Activated naive CD4-positive, alpha-beta T cell treated with anti-CD3 and anti-CD28 coated beads, Interleukin-2, amount 50 U/mL, for 16 hours (primary cell): ENCODE data around the gene PFDN2.
"Not testable (repeated sequence)": the region's sequence is repeated elsewhere in the genome, so short reads cannot be mapped to it uniquely, and the experiment has no call there.

ENCODE experiments used
- DNase-seq: peaks from one replicate; pipeline ENCODE4 v3.0.0-alpha.2; 2020

PFDN2 gene

DNA sequence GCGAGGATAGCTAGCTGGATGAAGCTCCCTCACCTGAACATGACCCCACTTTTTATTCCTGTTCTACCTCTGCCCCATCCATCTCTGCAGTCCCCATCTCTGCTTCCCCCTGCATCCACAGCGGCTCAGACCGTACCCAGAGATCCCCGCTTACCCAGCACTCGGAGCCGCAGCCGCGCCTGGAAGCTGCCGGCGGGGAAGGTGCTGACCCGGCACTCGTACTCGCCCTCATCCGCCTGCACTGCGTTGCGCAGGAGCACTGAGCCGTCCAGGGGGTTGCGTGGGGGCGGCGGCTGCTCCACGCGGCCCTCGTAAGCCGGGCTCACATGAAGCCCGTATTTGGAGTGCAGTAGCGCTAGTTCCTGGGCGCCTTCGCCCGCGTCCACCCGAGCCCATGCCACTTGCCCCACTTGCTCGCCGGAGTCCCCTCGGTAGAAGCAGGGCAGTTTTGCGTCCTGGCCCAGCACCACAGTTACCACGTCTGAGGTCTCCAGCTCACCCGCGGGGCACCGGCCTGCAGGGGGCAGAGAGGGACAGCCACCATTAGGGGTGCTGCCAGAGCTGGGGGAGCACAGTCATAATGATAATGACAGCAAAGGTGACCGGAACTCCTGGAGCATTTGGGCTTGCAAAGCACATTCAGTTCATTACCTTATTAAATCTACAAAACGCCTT, 38.3 kb downstream of the PFDN2 start:
- no peak for DNase-seq

DNA sequence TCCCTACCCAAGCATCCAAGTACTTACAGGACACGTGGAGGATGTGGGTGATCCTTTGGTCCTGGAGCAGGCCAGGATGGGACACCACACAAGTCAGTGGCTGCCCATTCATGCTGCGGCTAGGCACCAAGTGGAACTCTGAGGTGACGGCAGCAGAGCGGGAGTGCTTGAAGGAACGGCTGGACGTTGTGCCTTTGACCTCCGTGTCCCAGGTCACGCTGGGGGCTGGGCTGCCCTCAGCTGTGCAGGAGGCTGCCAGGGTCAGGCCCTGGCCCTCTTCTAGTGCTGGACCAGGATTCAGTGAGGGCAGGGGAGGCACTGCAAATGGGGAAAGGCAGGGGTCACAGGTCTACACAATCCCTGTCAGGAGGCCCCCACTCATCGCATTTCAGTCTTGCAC, 40.4 kb downstream of the PFDN2 start:
- no peak for DNase-seq

DNA sequence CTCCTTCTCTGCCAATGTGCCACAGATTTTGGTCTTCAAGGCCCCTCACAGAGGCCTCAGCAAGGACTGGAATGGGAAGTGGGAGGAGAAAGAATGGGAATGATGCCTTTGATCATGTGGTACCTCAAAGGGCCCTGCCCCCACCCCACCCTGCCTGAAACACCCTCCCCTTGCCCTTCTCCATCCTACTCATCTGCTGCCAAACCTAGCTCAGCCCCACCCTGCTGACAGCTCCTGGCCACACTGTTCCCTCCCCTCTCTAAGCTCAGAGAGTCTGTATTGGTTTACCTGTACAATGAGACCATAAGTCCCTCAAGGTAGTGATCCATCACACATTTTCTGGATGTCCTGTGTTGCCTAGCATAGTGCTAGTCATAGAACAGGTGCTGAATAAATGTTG, 41.4 kb downstream of the PFDN2 start:
- DNase-seq = no peak

DNA sequence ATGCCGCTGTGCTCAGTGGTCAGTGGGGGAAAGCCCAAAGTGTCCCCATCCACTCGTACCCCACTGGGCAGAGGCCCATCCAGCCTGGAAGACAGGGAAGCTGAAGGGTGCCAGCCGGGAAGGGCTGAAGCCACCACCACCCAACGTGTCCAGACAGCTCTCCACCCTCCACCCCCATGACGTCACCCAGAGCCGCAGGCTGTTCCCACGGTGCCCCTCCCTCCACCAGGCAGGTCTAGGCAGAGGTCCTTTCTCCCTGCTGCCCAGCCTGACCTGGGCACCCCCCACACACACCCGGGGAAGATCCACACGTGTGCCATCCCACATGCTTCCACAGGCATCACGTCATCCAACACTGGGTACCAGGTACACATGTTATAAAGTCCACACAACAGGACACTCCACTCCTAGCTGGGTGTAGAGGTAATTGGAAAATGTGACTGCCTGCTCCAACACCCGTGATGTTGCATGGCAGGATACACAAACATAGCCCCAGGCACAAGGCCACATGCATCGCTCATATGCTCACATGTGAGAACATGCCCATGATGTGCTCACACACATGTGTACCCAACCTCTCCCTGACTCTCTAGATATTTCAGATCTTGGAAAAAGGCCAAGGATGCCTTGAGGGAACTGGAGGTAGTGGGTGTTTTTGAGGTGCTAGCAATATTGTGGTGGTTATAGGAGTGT, 43.0 kb downstream of the PFDN2 start:
- DNase-seq = no peak

DNA sequence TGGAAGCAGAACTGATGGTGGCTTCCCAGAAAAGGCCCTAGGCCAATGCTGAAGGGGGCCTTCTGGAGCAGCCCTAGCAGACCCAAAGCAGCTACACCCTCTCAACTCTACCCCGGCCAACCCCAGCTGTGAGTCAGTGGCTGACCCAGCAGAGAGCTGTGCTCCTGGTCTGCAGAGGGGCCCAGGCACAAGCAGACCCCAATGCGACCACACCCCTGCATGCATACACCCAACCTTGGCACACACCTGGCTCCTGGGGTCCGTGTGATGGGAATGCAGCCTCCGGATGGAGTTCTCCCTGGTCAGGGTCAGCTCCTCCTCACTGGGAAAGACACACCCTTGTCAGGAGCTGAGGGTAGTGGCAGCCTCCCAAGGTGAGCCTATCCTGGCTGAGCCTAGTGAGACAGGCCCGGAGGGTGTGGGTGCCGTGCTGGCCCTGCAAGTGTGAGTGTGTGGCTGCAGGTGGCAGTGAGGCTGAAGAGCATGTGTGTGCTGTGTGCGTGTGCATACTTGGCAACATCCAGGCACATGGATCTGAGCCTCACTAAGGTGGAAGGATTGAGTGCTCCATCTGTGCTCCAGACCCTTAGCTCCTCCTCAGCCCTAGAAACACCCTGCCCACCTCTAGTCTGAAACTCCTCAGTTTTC, 44.2 kb downstream of the PFDN2 start:
- DNase-seq = no peak

DNA sequence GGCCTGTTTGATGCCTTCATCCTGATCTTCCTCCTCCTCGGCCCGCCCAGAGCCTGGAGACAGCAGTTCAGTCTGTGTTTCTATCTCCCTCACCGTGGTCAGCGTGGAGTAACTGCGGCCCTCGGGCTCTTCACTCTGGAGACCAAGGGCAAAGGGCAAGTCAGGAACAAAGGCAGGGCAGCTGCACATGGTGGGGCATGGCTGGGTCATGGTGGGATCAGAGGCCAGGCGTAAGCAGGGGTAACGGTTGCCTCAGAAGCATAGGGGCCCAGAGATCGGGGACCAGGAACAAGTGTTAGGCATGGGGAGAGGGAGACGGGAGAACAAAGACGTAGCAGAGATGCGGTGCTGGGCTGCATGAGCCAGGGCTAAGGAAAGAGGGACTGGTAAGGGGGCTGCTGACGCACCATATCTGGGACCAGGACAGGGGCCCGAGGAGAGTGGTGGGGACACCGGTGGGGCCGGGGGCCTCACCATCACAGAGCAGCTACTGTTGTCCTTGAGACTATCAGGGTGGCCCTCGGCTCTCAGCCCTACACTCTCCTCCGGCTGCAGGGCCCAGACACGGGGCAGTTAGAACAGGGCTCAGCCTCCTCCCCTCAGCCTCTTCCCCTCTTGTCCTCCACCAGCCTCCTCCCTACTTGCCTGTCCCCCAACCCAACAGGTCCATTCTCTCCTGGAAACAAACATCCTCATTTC, 44.9 kb downstream of the PFDN2 start:
- no peak for DNase-seq

DNA sequence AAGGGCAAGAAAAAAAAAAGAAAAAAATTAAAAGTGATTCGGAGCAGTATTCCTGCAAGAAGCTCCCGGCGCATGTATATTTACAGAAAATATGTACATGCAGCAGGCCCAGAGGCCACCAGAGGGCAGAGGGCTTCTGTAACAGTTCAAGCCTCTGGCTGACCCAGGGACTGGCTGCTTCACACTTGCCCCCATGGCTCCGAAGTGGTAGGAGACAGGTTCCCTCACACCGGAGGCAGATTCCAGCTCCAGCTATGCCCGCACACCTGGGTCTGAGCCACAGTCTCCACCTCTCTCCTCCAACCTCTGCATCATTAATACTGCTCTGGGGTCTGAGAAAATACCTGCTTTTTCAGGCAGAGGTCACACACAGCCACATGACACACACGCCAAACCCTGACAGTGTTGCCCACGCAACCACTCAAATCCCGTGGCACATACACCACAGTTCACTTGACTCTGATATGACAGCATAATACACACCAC, 45.9 kb downstream of the PFDN2 start:
- DNase-seq = peak; percentile 50

DNA sequence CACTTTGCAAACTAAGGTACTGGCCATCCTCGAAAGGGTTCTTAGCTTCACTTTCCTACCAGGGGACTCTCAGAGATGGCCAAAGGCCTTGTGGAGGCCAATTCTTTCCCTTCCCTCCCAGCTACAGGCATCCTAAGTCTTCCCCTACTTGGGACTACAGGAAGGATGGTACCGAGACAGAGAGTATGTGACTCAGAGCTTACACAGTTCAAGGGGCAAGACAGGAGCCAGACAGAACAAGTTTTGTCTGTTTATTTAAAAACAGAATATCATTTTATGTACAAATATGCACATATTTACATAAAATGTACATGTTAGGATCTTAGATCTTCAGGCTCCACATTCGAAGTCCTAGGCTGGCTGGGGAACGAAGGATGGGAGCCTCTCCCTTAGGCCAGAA, 47.1 kb downstream of the PFDN2 start:
- DNase-seq = no peak

DNA sequence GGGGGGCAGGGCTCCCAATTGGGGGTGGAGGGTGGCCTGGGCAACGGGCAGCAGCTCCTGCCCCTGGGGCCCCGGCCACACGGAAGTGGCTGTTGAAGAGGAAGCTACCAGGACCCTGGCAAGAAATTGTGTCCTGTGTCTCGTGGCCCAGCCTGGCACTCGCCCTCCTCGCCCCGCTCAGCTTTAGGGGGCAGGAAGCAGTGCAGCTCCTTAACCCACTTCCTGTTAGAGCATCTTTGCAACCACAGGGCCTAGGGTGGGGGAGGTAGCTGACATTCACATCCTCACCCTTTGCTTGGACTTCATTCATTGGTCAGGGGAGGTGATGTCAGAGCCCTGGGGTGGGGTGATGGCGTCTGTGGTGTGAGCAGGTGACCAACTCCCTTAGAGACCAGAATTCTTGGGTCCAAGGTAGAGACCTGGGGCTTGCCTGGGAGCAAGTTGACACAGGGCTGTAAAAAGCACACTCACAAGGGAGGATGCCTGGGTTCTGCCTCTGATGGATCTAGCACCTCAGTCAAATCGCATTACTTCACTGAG, 48.0 kb downstream of the PFDN2 start, which contains the start of gene ARHGAP30:
ARHGAP30 (minus strand) TSS at position 161 of the 540 bp plus-strand sequence. CDS start 267 bp downstream, outside the sequence.
- DNase-seq = peak; percentile 68

- DNase-seq = no peak
Measured at GRCh38 chr1:161069241-161069640, 48.6 kb downstream of the PFDN2 start.

GRCh38 chr1:161068306-161069234, 49.3 kb downstream of the PFDN2 start:
- peak; percentile 68 for DNase-seq

GRCh38 chr1:161066694-161067093, 51.1 kb downstream of the PFDN2 start:
- peak; percentile 32 for DNase-seq

DNA sequence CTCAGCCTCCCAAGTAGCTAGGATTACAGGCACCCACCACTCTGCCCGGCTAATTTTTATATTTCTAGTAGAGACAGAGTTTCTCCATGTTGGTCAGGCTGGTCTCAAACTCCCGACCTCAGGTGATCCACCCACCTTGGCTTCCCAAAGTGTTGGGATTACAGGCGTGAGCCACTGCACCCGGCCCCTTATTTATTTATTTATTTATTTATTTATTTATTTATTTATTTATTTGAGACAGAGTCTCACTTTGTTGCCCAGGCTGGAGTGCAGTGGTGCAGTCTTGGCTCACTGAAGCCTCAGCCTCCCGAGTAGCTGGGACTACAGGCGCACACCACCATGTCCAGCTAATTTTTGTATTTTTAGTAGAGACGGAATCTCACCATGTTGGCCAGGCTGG, 52.2 kb downstream of the PFDN2 start:
- DNase-seq = not testable (repeated sequence)

GRCh38 chr1:161063936-161064335, 53.9 kb downstream of the PFDN2 start:
- DNase-seq = not testable (repeated sequence)

DNA sequence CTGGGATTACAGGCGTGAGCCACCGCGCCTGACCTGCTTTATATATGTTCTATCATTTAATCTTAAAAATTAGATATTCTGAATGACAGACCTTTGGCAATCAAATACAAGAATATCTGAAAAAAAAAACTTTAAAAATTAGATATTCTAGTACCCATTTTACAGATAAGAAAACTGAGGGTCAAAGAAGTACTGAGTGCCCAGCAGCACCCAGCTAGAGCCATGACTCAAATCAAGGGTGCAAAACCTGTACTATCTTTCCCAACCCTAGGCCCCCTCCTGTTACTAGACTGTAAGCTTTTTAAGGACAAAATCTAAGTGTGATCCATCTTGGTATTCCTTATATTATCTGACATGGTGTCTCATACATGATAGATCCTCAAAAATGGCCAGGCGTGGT, 56.4 kb downstream of the PFDN2 start:
- DNase-seq = no peak

- DNase-seq = no peak
Measured at GRCh38 chr1:161059293-161059692, 58.5 kb downstream of the PFDN2 start.

GRCh38 chr1:161054805-161055204, 63.0 kb downstream of the PFDN2 start:
- DNase-seq = no peak

GRCh38 chr1:161054232-161054631, 63.6 kb downstream of the PFDN2 start:
- DNase-seq = no peak

DNA sequence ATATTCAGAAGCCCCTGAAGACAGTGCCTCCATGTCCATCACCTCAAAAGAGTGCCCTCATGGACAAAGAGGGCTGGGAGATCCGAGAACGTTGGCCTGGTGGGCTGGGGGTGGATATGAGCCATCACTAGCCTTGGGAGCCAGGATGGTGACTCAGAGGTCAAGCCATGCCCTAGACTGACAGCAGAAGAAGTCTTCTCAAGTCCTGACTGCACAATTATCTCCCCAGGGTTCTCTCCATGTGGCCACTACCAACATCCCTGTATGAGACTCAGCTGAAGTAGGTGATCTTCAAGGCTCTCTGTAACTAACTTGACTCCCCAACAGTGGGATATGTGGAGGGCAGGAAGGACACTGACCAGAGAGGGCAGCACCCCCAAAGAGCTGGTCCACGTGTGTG, 64.9 kb downstream of the PFDN2 start:
- DNase-seq = no peak

DNA sequence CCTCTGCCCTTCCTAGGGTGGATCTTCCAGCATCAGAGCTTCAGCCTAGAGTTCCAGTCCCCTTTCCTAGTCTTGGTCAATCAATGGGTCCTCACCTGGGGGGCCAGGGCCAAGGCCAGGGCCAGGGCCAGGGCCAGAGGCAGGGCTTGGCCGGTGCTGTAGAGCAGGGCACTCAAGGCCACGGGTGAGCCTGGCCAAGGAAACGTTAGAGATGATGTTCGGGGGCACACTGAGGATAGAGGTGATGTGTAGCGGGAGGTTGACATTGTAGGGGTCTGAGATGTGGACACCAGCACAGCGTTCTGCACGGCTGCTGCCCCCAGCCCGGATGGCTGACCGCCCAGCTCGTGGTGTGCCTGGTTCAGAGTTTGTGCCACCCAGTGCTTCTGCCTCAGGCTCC, 66.6 kb downstream of the PFDN2 start:
- DNase-seq = no peak
